ENCODE results near the gene SAMD3.

SAMD3 gene

DNA sequence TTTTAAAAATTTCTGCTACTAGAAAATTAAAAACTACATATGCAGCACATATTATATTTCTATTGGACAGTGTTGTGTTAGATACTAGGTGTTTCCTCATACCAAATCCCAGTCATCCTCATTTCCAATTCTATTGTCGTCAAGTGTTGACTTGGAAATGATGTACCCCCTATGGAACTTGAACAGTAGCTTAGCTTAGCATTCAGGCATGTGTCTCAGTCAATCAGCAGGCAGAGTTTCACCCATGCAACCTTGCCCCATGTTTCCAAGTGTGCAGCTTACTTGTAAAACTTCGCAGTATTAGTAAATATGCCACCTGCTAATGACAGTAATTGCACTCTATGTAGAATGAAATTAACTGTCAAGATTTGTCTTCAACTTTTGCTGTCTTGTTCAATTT, 59.5 kb downstream of the SAMD3 start:
- H3K4me3 ChIP-seq (ENCODE audit: low read length) = no peak overlapping the region
- TF ChIP-seq, protein P1, sequence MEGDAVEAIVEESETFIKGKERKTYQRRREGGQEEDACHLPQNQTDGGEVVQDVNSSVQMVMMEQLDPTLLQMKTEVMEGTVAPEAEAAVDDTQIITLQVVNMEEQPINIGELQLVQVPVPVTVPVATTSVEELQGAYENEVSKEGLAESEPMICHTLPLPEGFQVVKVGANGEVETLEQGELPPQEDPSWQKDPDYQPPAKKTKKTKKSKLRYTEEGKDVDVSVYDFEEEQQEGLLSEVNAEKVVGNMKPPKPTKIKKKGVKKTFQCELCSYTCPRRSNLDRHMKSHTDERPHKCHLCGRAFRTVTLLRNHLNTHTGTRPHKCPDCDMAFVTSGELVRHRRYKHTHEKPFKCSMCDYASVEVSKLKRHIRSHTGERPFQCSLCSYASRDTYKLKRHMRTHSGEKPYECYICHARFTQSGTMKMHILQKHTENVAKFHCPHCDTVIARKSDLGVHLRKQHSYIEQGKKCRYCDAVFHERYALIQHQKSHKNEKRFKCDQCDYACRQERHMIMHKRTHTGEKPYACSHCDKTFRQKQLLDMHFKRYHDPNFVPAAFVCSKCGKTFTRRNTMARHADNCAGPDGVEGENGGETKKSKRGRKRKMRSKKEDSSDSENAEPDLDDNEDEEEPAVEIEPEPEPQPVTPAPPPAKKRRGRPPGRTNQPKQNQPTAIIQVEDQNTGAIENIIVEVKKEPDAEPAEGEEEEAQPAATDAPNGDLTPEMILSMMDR (conservative IDR thresholded peaks at IDR 0.05; ENCODE audit: low read depth, low read length) = no peak
- no peak for DNase-seq (ENCODE audit: low read depth)

DNA sequence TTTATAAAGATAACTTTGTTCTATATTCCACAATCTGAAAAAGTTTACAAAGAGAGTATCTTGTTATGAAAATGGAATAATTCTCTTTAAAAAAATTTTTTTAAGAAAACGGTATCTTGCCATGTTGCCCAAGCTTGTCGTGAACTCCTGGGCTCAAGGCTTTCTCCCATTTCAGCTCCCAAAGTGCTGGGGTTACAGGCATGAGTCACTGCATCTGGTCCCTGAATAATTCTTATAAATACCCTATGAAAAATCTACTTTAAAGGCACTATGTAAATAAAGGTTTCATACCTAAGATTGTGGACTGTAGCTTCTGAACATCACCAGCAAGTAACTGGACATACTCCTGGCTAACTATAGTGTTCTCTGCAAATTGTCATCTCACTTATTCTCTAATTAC, 60.3 kb downstream of the SAMD3 start:
- TF ChIP-seq, protein P1 (conservative IDR thresholded peaks at IDR 0.05; ENCODE audit: low read depth, low read length) = no peak
- no peak for DNase-seq (ENCODE audit: low read depth)

DNA sequence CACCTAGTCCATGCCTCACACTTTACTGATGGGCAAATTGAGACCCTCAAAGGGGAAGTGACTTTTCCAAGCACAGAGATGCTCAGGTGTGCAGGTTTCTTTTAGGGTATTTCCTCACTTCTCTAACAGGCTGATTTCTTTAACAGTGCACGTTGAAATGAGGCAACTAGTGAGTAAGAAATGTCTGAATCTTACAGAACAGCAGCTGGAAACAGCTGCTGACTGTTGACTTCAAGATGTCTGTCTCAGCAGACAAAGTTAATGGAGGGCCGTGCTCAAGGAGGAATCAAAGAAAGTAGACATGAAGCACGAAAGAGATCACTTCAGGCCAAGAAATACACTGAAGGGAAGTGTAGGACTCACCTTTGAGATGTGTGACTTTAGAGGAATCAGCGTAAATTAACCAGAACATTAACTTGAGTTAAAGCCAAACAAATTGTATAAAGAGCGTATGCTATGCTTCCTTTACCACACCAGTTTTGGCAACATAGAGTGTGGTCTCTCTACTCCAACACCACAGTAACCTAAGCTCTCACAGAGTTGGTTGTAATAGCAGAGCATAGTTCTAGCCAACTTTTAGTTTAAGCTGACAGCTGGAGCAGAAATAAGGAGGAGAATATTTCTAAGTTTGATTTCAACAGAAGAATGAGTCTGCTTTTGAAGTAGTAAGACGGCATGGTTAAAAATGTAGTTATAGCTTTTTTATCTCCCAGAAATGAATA, 60.9 kb downstream of the SAMD3 start:
- TF ChIP-seq, protein P1 (conservative IDR thresholded peaks at IDR 0.05; ENCODE audit: low read depth, low read length) = no peak
- no peak overlapping the region for H3K4me3 ChIP-seq (ENCODE audit: low read length)
- DNase-seq (ENCODE audit: low read depth) = no peak

More for the DNA sequence above, 60.3 kb downstream of the SAMD3 start:
- no peak overlapping the region for H3K4me3 ChIP-seq (ENCODE audit: low read length)

DNA sequence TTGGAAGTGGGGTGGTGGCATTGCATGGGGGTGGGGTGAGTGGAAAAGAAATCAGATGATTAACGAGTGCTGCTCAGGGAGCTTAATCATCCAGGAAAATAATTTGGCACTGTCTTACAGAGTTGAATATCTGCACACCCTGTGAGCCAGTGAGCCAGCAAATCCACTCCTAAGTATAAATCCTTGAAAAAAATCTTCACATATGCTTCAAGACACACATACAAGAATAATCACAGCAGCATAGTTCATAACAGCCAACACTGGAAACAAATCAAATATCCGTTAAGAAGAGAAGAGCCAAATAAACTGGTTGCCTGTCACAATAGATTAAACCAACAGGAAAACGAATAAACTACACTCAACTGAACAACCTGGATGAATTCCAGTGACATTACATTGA, 62.8 kb downstream of the SAMD3 start:
- H3K4me3 ChIP-seq (ENCODE audit: low read length) = no peak overlapping the region
- TF ChIP-seq, protein P1 (conservative IDR thresholded peaks at IDR 0.05; ENCODE audit: low read depth, low read length) = no peak
- peak; percentile 83 for DNase-seq (ENCODE audit: low read depth)

DNA sequence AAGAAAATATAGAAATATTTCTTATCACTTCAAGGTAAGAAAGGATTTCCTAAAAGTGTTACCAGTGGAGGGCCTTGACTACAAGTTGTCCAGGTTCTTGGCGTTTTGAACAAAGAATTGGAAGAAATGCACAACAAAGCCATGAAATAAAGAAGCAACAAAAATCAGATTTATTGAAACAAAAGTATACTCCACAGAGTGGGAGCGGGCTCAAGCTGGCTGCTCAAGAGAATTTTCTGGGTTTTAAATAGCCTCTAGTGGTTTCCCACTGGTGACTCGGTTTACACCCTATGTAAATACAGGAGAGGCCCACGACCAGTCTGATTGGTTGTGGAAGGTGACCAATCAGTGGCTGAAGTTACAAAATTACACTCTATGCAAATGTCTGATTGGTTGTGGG, 64.2 kb downstream of the SAMD3 start:
- no peak for DNase-seq (ENCODE audit: low read depth)

DNA sequence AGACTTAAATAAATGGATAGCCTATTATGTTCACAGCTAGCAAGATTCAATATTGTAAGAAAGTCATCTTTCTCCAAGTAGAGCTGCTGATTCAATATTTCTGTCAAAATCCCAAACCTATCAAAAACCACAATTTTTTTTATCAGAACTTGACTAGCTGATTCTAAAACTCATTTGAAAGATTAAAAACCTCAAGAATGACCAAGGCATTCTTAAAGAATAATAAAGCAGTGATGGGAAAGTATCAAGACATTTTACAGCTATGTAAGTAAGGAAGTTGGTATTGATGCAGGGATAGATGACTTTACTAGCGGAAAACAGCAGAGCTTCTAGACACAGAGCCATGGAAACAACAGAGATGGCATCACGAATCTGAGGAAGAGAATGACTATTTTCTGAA, 64.7 kb downstream of the SAMD3 start:
- TF ChIP-seq, protein P1 (conservative IDR thresholded peaks at IDR 0.05; ENCODE audit: low read depth, low read length) = no peak
- DNase-seq (ENCODE audit: low read depth) = no peak
- H3K4me3 ChIP-seq (ENCODE audit: low read length) = no peak overlapping the region

More for the DNA sequence above, 64.2 kb downstream of the SAMD3 start:
- TF ChIP-seq, protein P1 (conservative IDR thresholded peaks at IDR 0.05; ENCODE audit: low read depth, low read length) = no peak
- no peak overlapping the region for H3K4me3 ChIP-seq (ENCODE audit: low read length)

DNA sequence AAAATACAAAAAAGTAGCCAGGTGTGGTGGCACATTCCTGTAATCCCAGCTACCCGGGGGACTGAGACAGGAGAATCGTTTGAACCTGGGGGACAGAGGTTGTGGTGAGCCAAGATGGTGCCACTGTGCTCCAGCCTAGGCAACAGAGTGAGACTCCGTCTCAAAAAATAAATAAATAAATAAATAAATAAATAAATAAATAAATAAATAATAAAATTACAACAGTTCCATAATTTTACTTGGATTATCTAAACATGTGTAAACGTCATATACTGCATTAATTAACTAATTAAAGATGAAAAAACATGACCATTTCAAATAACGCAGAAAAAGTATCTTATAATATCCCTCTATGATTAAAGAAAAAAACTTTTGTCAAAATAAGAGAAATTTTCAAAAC, 65.8 kb downstream of the SAMD3 start:
- DNase-seq (ENCODE audit: low read depth) = no peak
- TF ChIP-seq, protein P1 (conservative IDR thresholded peaks at IDR 0.05; ENCODE audit: low read depth, low read length) = no peak

More for the DNA sequence above, 65.8 kb downstream of the SAMD3 start:
- no peak overlapping the region for H3K4me3 ChIP-seq (ENCODE audit: low read length)

All from retinal pigment epithelial cell (primary cell).